GM12872 (cell line): Measurements from ENCODE around the gene DGKH.

Source experiments
- CTCF ChIP-seq: IDR thresholded peaks from 3 replicates; pipeline ENCODE4 v1.5.1; 2011; ENCODE audit warnings: low read depth, mild to moderate bottlenecking, low read length, moderate library complexity; ENCODE audit not compliant: insufficient read depth

DGKH gene

GRCh38 chr13:42048342-42048683, at the start of gene DGKH:
TSS of gene DGKH (plus strand) at chr13:42048648. CDS start at chr13:42048774, 126 bp downstream.
- no peak for TF ChIP-seq CTCF

GRCh38 chr13:42000846-42001245, 47.6 kb upstream of the DGKH start:
- no peak for TF ChIP-seq CTCF

GRCh38 chr13:42001580-42001979, 46.9 kb upstream of the DGKH start:
- no peak for TF ChIP-seq CTCF

- no peak for TF ChIP-seq CTCF
Measured at GRCh38 chr13:42002066-42002465, 46.4 kb upstream of the DGKH start.

- TF ChIP-seq CTCF, result no peak
Measured at GRCh38 chr13:42007844-42008243, 40.6 kb upstream of the DGKH start.

- no peak for TF ChIP-seq CTCF
Measured at GRCh38 chr13:42009057-42009456, 39.4 kb upstream of the DGKH start.

DNA sequence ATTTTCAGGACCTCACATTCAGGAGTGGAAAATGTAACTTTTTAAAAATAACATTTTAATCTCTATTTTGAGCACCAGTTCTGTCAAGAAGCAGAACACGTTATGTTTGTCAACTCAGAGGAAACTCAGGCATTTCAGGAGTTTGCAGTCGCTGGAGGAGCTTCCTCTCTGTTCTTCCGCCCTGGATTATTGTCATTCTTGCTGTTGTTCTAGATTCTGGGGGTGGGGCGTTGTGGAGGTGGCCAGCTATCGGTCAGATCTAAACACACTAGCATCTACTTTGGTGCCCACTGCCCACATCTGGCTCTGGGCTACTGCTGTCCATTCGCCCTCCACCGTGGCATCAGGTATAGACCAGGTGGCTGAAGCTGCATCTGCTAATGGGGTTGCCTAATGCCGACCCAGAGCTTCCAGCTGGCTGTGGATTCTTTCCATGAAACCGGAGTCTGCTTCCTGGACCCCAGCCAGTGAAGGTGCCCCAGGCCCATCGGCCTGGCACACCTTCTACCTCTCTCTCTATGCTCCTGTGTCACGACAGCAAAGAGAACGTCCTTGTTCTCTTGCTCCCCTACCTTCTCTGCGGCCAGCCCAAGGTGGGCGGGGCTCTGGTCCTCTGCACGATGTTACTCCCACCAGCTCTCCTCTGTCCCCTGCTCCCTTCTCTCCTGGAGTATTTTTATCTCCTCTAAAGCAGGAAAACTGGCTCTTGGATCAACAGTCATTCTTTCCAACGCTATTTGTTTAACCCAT, 36.7 kb upstream of the DGKH start:
- no peak for TF ChIP-seq CTCF
